Measurements from ENCODE around the gene KSR2. TPM values are rescaled to one million over a fixed set of nuclear protein-coding genes. Genes with fewer than 3 reads are reported as not detected.
A peak's percentile ranks its signal among the peaks of the same experiment; 100 is the strongest.

The KSR2 gene
- polyA plus RNA-seq, 12 donors = 0.01 to 0.12 (median 0.06) TPM; not detected in 6

GRCh38 chr12:117580015-117580717 lies 388.6 kb downstream of the KSR2 start:
- DNase-seq = peak; percentile 38

DNA sequence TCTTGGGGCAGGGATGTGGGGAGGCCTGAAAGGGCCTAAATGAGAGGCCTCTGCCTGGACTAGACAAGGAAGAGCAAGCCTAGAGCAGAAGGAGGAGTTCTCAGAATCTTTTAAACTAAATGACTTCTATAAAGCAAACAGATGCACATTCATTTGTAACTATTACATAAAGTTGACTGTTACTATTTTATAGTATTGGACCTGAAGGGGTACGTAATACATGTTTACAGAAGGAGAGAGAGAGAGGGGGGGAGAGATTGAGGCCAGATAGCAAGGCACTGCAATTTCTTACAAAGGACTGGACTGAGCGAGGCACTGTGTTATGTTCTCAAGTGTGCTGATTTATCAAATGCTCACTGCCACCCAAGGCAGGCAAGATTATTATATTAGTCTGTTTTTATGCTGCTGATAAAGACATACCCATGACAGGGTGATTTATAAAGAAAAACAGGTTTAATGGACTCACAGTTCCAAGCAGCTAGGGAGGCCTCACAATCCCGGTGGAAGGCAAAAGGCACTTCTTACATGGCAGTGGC lies 391.6 kb downstream of the KSR2 start:
- no peak for DNase-seq

GRCh38 chr12:117576053-117576452 lies 392.7 kb downstream of the KSR2 start:
- no peak for DNase-seq

DNA sequence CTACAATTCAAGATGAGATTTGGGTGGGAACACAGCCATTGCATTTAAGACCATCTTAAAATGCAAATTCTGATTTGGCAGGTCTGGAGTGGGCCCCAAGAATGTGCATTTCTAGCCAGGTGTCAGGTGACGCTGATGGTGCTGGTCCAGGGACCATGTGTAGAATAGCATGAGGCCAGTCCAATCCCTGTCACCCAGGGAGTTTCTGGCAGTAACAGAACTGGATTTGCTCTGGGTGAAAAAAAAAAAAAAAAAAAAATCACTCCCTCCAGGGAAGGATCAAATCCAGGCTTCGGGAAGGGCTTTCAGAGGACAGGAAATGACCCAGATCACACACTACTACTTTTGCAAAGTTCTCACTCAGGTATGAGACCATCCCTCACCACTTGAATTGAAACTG lies 394.1 kb downstream of the KSR2 start:
- DNase-seq = no peak

GRCh38 chr12:117572755-117573154 lies 396.0 kb downstream of the KSR2 start:
- DNase-seq = no peak

DNA sequence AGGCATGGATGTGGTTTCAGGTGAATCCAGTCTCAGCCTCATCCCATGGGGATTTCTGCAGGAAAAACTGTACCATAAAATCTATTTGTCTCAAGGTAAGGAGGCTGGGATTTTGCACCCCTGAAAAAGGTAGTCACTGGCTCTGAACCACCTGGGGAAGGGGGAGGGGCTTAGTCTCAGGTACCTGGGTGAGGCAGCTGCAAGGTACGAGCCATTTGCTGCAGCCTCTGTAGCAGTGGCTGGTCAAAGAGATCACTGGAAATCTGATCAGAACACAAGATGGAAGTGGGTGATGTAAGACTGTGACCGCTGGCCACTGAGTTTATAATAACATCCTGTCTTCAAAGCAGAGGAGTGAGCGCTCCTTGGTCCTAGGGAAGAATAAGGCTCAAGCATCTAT lies 397.5 kb downstream of the KSR2 start:
- DNase-seq = no peak

DNA sequence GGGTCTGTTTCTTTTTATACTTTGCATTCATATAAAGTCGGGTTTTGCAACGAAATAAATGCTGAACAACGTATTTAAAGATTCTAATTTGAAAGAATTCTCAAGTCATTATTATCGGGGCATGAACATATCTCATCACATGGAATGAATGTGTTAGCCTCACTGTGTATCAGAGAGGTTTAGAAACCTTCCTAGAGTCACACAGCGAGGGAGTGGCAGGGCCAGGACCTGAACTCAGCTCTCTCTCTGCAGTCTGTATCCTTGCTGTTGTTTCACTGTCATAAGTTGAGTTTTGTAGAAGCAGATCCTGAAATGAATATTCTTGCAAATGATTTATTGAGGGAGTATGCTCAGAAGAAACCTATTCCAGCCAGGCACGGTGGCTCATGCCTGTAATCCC lies 398.2 kb downstream of the KSR2 start:
- no peak for DNase-seq

GRCh38 chr12:117567644-117568216 lies 401.1 kb downstream of the KSR2 start:
- DNase-seq = no peak

- DNase-seq = no peak
Measured at GRCh38 chr12:117564881-117565280, 403.9 kb downstream of the KSR2 start.

DNA sequence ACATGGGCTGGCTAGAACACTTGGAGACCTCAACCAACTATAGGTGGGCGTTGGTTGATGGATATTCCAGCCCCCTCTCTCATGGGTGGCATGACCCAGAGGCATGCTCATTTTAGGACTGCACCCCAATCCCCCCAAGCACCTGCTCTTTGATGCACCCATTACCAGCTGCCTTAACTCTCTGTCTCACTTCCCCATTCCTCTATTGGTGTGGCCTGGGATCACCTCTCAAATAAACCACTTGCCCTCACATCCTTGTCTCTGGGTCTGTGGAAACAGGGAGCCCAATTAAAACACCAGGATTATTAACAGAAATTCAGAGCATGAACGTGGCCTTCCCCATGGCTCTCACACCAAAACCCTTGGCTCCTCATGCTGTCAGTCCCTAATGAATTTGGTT lies 405.1 kb downstream of the KSR2 start:
- DNase-seq = no peak

DNA sequence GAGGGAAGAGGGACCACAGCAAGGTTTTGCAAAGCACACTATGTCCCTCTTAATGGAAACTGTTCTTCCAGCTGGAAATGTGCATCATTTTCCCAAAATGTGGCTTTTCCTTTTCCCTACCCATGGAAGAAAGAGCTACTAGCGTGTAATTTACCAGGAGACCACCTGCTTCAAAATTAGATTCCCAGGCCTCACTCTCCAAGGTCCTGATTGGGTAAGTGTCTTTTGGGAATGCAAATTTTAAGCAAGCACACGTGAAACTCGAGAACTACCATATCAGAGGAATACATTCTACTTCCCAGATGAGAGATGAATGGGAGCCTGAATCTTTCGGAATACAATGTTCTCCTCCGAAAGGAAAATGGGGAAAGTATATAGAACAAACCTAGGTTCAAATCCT lies 405.8 kb downstream of the KSR2 start:
- no peak for DNase-seq

- no peak for DNase-seq
Measured at GRCh38 chr12:117561990-117562389, 406.8 kb downstream of the KSR2 start.

DNA sequence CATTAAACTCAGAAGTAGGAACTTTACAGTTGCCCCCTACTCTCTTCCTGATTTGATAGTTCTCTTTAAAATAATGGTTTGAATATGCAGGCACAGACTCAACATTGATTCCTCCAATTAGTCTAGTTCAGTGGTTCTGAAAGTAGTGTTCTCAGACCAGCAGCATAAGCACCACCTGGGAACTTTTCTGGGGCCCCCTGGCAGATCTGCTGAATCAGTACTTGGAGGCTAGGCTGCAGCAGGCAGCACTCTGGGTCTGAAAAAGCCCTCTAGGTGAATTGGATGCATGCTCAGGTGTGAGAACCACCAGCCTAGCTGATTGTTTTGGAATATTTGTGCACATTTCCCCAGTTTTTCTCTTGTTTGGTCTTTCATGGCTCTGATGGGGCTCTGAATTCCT lies 408.8 kb downstream of the KSR2 start:
- no peak for DNase-seq

- no peak for DNase-seq
Measured at GRCh38 chr12:117555889-117556288, 412.9 kb downstream of the KSR2 start.

DNA sequence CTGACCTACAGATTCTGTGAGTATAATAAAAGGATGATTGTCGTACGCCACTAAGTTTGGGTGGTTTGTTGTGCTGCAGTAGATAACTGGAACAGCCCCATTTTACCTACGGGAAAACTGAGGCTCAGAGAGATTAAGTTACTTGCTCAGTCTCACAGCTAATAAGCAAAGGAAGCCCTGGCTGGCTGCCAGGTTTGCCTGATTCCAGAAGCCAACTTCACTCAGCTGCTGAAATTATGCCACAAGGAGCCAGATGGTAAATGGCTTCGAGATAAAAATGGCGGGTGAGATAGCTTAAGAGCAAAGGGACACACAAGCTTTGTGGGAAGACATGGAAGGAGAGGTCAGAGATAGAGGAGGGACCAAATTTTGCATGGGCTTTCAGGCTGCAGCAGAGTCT lies 415.8 kb downstream of the KSR2 start:
- DNase-seq = no peak

DNA sequence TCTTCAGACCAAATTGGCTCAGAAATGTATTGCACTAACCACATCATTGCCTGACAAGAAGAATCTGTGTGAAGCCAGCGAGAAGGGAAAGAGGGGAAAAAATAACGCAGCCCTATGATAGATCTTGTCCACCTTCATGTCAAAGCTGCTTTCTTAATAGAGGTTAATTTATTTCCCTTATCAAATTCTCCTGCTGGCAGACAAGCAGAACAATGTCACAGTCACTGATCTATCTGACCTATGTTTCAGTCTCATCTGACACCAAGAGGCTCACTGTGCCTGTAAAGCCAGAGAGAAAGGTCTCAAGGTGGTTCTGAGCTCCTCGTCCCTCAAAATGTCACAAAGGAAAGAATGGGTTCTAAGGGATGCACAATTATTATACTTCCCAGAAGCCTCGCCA lies 417.1 kb downstream of the KSR2 start:
- DNase-seq = no peak

- DNase-seq = no peak
Measured at GRCh38 chr12:117547209-117547608, 421.6 kb downstream of the KSR2 start.

- no peak for DNase-seq
Measured at GRCh38 chr12:117545216-117545615, 423.6 kb downstream of the KSR2 start.

- no peak for DNase-seq
Measured at GRCh38 chr12:117540011-117540410, 428.8 kb downstream of the KSR2 start.

DNA sequence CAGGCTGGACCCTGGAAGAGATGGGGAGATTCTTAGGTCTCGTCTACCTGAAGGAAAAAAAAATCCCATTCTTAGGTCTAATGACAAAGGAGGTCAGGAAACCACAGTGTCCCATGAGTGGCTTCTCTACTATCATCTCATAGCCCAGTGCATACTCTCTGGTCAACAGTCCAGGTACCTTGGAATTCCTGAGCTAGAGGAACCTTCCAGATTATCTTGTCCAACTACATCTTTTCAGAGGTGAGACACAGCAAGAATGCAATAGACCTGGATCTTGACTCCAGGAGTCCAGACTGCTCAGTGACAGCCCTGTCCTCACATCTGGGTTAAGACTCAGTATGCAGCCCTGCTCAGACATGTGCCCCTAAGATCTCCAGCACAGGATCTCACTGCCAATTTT lies 429.9 kb downstream of the KSR2 start:
- DNase-seq = no peak

DNA sequence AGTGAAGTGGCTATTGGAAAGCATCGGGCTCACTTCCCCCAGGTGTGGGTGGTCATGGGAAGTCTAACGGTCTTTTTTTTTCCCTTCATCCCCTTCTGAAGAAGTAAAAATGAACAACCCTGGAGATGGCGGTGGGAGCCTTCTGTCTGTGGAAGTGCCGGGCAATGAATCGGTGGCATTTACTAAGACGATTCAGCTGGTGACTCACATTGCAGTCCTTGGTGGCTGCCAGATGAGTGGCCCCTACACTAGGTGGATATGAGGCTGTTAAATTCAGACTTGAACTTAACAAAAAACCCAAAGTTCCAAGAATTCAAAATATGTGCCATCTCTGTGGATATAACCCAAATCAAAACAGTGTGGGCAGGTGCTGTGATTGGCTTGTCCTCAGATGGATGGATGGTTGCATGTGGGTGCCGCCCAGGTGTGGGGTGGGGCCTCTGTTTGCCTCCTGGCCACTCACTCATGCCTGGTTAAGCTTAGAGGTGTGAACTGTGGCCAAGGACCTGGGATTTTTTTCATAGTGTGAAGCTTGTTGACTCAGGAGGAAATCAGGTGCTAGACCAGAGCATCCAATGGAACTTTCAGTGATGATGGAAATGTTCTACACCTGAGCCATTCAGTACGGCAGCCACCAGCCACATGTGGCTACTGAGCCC lies 430.6 kb downstream of the KSR2 start:
- DNase-seq = no peak

DNA sequence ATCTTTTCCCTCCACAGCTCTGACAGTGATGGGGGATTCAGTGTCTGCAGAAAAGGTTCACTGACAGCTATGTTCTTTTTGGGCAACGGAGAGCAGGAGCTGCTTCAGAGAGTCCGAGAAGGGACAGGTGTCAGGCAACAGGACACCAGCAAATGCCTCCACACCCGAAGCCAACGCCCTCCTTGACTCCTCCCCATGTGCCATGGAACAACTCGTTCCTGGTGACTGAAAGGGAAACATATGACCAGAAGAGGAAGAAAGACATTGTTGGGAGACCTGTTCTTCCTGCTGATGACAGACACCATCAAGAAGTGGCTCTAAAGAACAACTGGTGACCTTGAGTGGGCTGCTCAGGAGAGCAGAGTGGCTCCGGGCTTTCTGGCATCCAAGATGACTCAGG lies 435.1 kb downstream of the KSR2 start:
- DNase-seq = no peak

GRCh38 chr12:117530796-117531195 lies 438.0 kb downstream of the KSR2 start:
- DNase-seq = no peak

Data from muscle of arm (tissue), 12 donors.